ENCODE results near the gene IQGAP1.
"Not testable (repeated sequence)": the region's sequence is repeated elsewhere in the genome, so short reads cannot be mapped to it uniquely, and the experiment has no call there.

Gene IQGAP1

GRCh38 chr15:90405055-90405607 is 17.1 kb downstream of the IQGAP1 start:
- no peaks in the 10 kb centered on the region for H3K36me3 ChIP-seq
- H3K4me1 ChIP-seq, result peaks cover 5% of the 10 kb centered on the region
- TF ChIP-seq CTCF (IDR thresholded peaks at IDR 0.05; ENCODE audit: low read depth, low read length), result no peak
- H3K9me3 ChIP-seq, result no peaks in the 10 kb centered on the region
- DNase-seq, result no peak
- no peak overlapping the region for H3K4me3 ChIP-seq (ENCODE audit: low read depth, low read length)
- H3K27me3 ChIP-seq, result no peaks in the 10 kb centered on the region

- Histone ChIP-seq H3K36me3 (no peaks in the 10 kb centered on the region), H3K4me1 (no peaks in the 10 kb centered on the region), H3K9me3 (no peaks in the 10 kb centered on the region), H3K4me3 (ENCODE audit: low read depth, low read length) (no peak overlapping the region), H3K27me3 (no peaks in the 10 kb centered on the region)
- DNase-seq, result no peak
- no peak for TF ChIP-seq CTCF (IDR thresholded peaks at IDR 0.05; ENCODE audit: low read depth, low read length)
Observed at GRCh38 chr15:90407336-90407735, 19.3 kb downstream of the IQGAP1 start.

- Histone ChIP-seq H3K9me3 (no peaks in the 10 kb centered on the region), H3K4me3 (ENCODE audit: low read depth, low read length) (no peak overlapping the region), H3K4me1 (no peaks in the 10 kb centered on the region), H3K36me3 (no peaks in the 10 kb centered on the region), H3K27me3 (no peaks in the 10 kb centered on the region)
- DNase-seq, result no peak
- TF ChIP-seq CTCF (IDR thresholded peaks at IDR 0.05; ENCODE audit: low read depth, low read length), result no peak
Observed at GRCh38 chr15:90407871-90408317, 19.9 kb downstream of the IQGAP1 start.

- no peak overlapping the region for H3K4me3 ChIP-seq (ENCODE audit: low read depth, low read length)
- no peaks in the 10 kb centered on the region for H3K4me1 ChIP-seq
- DNase-seq, result no peak
- TF ChIP-seq CTCF (IDR thresholded peaks at IDR 0.05; ENCODE audit: low read depth, low read length), result no peak
- no peaks in the 10 kb centered on the region for H3K27me3 ChIP-seq
- H3K36me3 ChIP-seq, result no peaks in the 10 kb centered on the region
- no peaks in the 10 kb centered on the region for H3K9me3 ChIP-seq
Observed at GRCh38 chr15:90408657-90409056, 20.6 kb downstream of the IQGAP1 start.

GRCh38 chr15:90409587-90409986 is 21.5 kb downstream of the IQGAP1 start:
- H3K4me3 ChIP-seq (ENCODE audit: low read depth, low read length); H3K4me1 ChIP-seq; DNase-seq; H3K9me3 ChIP-seq; H3K36me3 ChIP-seq; H3K27me3 ChIP-seq: not testable (repeated sequence)

- H3K4me1 ChIP-seq; H3K27me3 ChIP-seq; DNase-seq; H3K9me3 ChIP-seq; H3K4me3 ChIP-seq (ENCODE audit: low read depth, low read length); H3K36me3 ChIP-seq: not testable (repeated sequence)
Observed at GRCh38 chr15:90410316-90410715, 22.3 kb downstream of the IQGAP1 start.

GRCh38 chr15:90411176-90411575 is 23.1 kb downstream of the IQGAP1 start:
- Histone ChIP-seq H3K36me3 (no peaks in the 10 kb centered on the region), H3K9me3 (no peaks in the 10 kb centered on the region), H3K27me3 (no peaks in the 10 kb centered on the region), H3K4me3 (ENCODE audit: low read depth, low read length) (no peak overlapping the region), H3K4me1 (no peaks in the 10 kb centered on the region)
- TF ChIP-seq CTCF (IDR thresholded peaks at IDR 0.05; ENCODE audit: low read depth, low read length), result no peak
- DNase-seq, result no peak
